HepG2 (cell line): ENCODE data around the gene DDAH2. TPM values are rescaled to one million over a fixed set of nuclear protein-coding genes. Genes with fewer than 3 reads are reported as not detected.
A peak's percentile ranks its signal among the peaks of the same experiment; 100 is the strongest.

Experiments used
- AGO2 ChIP-seq: fragments of 200-400 bp; formaldehyde crosslinking; optimal IDR thresholded peaks from 2 replicates; pipeline ENCODE3; 2017; ENCODE audit warnings: mild to moderate bottlenecking, low read depth, low read length, moderate library complexity
- CCDC6 ChIP-seq: sonication (generic); formaldehyde crosslinking; IDR thresholded peaks from 2 replicates; pipeline ENCODE4 v1.8.1; 2022; ENCODE audit warnings: mild to moderate bottlenecking, missing genetic modification reagents, moderate library complexity
- THRA ChIP-seq: sonication (generic); formaldehyde crosslinking; IDR thresholded peaks from 2 replicates; pipeline ENCODE4 v1.4.0; 2020; ENCODE audit warnings: missing genetic modification reagents, borderline replicate concordance
- TSC22D2 ChIP-seq: sonication (generic); formaldehyde crosslinking; IDR thresholded peaks from 2 replicates; pipeline ENCODE4 v1.5.1; 2020; ENCODE audit warnings: missing genetic modification reagents, mild to moderate bottlenecking, borderline replicate concordance
- ZIK1 ChIP-seq: sonication (generic); formaldehyde crosslinking; IDR thresholded peaks from 2 replicates; pipeline ENCODE4 v1.5.0; 2020; ENCODE audit warnings: mild to moderate bottlenecking, low read depth, missing genetic modification reagents, borderline replicate concordance
- ZKSCAN5 ChIP-seq: sonication (generic); formaldehyde crosslinking; IDR thresholded peaks from 2 replicates; pipeline ENCODE4 v1.5.1; 2020; ENCODE audit warnings: mild to moderate bottlenecking, missing genetic modification reagents
- ZNF10 ChIP-seq: sonication (generic); formaldehyde crosslinking; IDR thresholded peaks from 2 replicates; pipeline ENCODE4 v1.4.0; 2020; ENCODE audit warnings: mild to moderate bottlenecking, low read depth, missing genetic modification reagents, borderline replicate concordance
- ZNF562 ChIP-seq: sonication (generic); formaldehyde crosslinking; IDR thresholded peaks from 2 replicates; pipeline ENCODE4 v1.8.0; 2022; ENCODE audit warnings: missing genetic modification reagents, borderline replicate concordance
- ZSCAN20 ChIP-seq: sonication (generic); formaldehyde crosslinking; IDR thresholded peaks from 2 replicates; pipeline ENCODE4 v1.4.0; 2020; ENCODE audit warnings: missing genetic modification reagents, mild to moderate bottlenecking, borderline replicate concordance
- polyA plus RNA-seq, 8 experiments: library from polyadenylated mRNA; depleted of rRNA in 3 of 8; stranded (reverse) in 7 of 8; unstranded in 1 of 8; fragments of >200 nt; fragmentation: Illumina TruSeq in 4 of 8; extraction: Trizol in 4 of 8; gene quantifications; 2 replicates each; pipeline versions ENCODE4 v1.2.1 to v1.2.3, GENCODE V29; 2011 to 2016; ENCODE audit warnings: low read depth in 4 of 8, missing spikeins in 1 of 8, mixed read lengths in 1 of 8; ENCODE audit not compliant: insufficient read depth in 1 of 8
- total RNA-seq, 5 experiments: library from RNA; depleted of rRNA; stranded (reverse); fragments of >200 nt; fragmentation: Illumina TruSeq; extraction: Trizol; gene quantifications; 2 replicates each; pipeline ENCODE4 v1.2.3, GENCODE V29; 2016; ENCODE audit warnings: low read depth in 1 of 5
- TF ChIP-seq, protein P1 (sequence below): sonication (generic); formaldehyde crosslinking; IDR thresholded peaks from 2 replicates; pipeline ENCODE4 v1.5.0; 2020; ENCODE audit warnings: mild to moderate bottlenecking, missing genetic modification reagents
- TF ChIP-seq, protein P2 (sequence below): sonication (generic); formaldehyde crosslinking; IDR thresholded peaks from 2 replicates; pipeline ENCODE4 v1.4.0; 2020; ENCODE audit warnings: mild to moderate bottlenecking, missing genetic modification reagents
- TF ChIP-seq, protein P3 (sequence below): sonication (generic); formaldehyde crosslinking; IDR thresholded peaks from 2 replicates; pipeline ENCODE4 v1.8.0; 2022; ENCODE audit warnings: mild to moderate bottlenecking, missing genetic modification reagents; ENCODE audit not compliant: insufficient replicate concordance
- TF ChIP-seq, protein P4 (sequence below): sonication (generic); formaldehyde crosslinking; IDR thresholded peaks from 2 replicates; pipeline ENCODE4 v1.4.0; 2020; ENCODE audit warnings: missing genetic modification reagents, borderline replicate concordance

Gene DDAH2
- total and polyA plus RNA-seq, 2 of the 13 experiments (the other 11 are each of a cell fraction or from before 2014, with no cell fraction given), result 16.4 to 21.1 TPM

DNA sequence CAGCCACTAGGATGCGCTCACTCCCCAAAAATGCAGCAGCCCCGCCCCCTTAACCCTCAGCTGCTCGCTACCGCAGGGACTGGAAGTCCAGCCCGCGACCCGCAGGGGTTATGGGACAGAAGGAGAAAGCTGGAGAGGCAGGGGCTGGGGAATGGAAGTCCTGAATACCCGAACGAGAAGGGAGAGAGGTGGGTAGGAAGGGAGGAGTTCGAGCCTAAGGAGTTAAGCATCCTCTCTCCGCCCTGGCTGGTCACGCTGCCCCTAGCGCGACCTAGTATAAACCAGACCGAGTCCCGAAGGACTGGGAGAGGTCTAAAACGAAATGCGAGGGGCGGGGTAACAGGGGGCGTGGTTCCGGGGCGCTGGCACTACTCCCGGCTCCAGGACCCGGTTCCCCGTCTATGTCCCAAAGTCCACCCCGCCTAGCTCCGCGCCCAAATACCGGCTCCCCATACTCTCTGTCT is 448 bp upstream of the DDAH2 start (continued):
- TF ChIP-seq, protein P1, sequence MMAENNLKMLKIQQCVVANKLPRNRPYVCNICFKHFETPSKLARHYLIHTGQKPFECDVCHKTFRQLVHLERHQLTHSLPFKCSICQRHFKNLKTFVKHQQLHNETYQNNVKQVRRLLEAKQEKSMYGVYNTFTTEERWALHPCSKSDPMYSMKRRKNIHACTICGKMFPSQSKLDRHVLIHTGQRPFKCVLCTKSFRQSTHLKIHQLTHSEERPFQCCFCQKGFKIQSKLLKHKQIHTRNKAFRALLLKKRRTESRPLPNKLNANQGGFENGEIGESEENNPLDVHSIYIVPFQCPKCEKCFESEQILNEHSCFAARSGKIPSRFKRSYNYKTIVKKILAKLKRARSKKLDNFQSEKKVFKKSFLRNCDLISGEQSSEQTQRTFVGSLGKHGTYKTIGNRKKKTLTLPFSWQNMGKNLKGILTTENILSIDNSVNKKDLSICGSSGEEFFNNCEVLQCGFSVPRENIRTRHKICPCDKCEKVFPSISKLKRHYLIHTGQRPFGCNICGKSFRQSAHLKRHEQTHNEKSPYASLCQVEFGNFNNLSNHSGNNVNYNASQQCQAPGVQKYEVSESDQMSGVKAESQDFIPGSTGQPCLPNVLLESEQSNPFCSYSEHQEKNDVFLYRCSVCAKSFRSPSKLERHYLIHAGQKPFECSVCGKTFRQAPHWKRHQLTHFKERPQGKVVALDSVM (CRISPR knock-in tag), result 0 out of 2 replicates have a peak, but pooled peaks have one; percentile 56
- 0 out of 2 replicates have a peak, but pooled peaks have one; percentile 2 for TF ChIP-seq ZSCAN20 (CRISPR knock-in tag)
- TF ChIP-seq CCDC6, result no peak
- TF ChIP-seq, protein P2, sequence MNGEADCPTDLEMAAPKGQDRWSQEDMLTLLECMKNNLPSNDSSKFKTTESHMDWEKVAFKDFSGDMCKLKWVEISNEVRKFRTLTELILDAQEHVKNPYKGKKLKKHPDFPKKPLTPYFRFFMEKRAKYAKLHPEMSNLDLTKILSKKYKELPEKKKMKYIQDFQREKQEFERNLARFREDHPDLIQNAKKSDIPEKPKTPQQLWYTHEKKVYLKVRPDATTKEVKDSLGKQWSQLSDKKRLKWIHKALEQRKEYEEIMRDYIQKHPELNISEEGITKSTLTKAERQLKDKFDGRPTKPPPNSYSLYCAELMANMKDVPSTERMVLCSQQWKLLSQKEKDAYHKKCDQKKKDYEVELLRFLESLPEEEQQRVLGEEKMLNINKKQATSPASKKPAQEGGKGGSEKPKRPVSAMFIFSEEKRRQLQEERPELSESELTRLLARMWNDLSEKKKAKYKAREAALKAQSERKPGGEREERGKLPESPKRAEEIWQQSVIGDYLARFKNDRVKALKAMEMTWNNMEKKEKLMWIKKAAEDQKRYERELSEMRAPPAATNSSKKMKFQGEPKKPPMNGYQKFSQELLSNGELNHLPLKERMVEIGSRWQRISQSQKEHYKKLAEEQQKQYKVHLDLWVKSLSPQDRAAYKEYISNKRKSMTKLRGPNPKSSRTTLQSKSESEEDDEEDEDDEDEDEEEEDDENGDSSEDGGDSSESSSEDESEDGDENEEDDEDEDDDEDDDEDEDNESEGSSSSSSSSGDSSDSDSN, result peak; percentile 66
- TF ChIP-seq ZIK1, result no peak
- TF ChIP-seq THRA (CRISPR knock-in tag), result peak; percentile 57; the same call in 1 of the 2 replicates
- TF ChIP-seq ZNF562 (CRISPR knock-in tag), result no peak
- no peak for TF ChIP-seq ZNF10 (CRISPR knock-in tag)
- no peak for TF ChIP-seq AGO2
- peak; percentile 94; the same call in 1 of the 2 replicates for TF ChIP-seq TSC22D2 (CRISPR knock-in tag)
- peak; percentile 16; the same call in 1 of the 2 replicates for TF ChIP-seq ZKSCAN5 (CRISPR knock-in tag)
- TF ChIP-seq, protein P3, sequence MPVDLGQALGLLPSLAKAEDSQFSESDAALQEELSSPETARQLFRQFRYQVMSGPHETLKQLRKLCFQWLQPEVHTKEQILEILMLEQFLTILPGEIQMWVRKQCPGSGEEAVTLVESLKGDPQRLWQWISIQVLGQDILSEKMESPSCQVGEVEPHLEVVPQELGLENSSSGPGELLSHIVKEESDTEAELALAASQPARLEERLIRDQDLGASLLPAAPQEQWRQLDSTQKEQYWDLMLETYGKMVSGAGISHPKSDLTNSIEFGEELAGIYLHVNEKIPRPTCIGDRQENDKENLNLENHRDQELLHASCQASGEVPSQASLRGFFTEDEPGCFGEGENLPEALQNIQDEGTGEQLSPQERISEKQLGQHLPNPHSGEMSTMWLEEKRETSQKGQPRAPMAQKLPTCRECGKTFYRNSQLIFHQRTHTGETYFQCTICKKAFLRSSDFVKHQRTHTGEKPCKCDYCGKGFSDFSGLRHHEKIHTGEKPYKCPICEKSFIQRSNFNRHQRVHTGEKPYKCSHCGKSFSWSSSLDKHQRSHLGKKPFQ (CRISPR knock-in tag), result no peak
- TF ChIP-seq, protein P4, sequence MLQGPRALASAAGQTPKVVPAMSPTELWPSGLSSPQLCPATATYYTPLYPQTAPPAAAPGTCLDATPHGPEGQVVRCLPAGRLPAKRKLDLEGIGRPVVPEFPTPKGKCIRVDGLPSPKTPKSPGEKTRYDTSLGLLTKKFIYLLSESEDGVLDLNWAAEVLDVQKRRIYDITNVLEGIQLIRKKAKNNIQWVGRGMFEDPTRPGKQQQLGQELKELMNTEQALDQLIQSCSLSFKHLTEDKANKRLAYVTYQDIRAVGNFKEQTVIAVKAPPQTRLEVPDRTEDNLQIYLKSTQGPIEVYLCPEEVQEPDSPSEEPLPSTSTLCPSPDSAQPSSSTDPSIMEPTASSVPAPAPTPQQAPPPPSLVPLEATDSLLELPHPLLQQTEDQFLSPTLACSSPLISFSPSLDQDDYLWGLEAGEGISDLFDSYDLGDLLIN (CRISPR knock-in tag), result no peak
